Loucy (cell line): Measurements from ENCODE around the gene FAM53B.
A peak's percentile ranks its signal among the peaks of the same experiment; 100 is the strongest.

Experiments used
- H2AFZ ChIP-seq: fragments of 200-600 bp; sonication (generic); 2 replicates; pipeline ENCODE4 v1.6.0; 2016; ENCODE audit warnings: antibody characterized with exemption, mild to moderate bottlenecking, low read length, moderate library complexity
- H3F3A ChIP-seq: fragments of 200-600 bp; 2 replicates; pipeline ENCODE4 v1.6.0; 2016; ENCODE audit warnings: antibody characterized with exemption, low read depth, mild to moderate bottlenecking
- H3K27me3 ChIP-seq: fragments of 200-600 bp; sonication (generic); 2 replicates; pipeline ENCODE4 v1.6.1; 2014; ENCODE audit warnings: low read length, mild to moderate bottlenecking; ENCODE audit not compliant: insufficient read depth, poor library complexity, severe bottlenecking
- H3K36me3 ChIP-seq: fragments of 200-600 bp; sonication (generic); 2 replicates; pipeline ENCODE4 v1.6.1; 2016; ENCODE audit warnings: low read length; ENCODE audit not compliant: insufficient read depth
- H3K4me1 ChIP-seq: fragments of 200-600 bp; sonication (generic); 2 replicates; pipeline ENCODE4 v1.5.1; 2014; ENCODE audit warnings: low read length, mild to moderate bottlenecking; ENCODE audit not compliant: insufficient read depth, poor library complexity, severe bottlenecking
- H3K4me2 ChIP-seq: fragments of 200-600 bp; sonication (generic); 2 replicates; pipeline ENCODE4 v1.6.0; 2014; ENCODE audit warnings: antibody characterized with exemption, low read length, low read depth, mild to moderate bottlenecking; ENCODE audit not compliant: poor library complexity, severe bottlenecking
- H3K4me3 ChIP-seq: fragments of 200-600 bp; sonication (generic); 2 replicates; pipeline ENCODE4 v1.5.1; 2014; ENCODE audit warnings: low read length, mild to moderate bottlenecking, mixed read lengths; ENCODE audit not compliant: poor library complexity, severe bottlenecking
- H3K79me2 ChIP-seq: fragments of 200-600 bp; sonication (generic); 2 replicates; pipeline ENCODE4 v1.6.1; 2014; ENCODE audit warnings: low read length; ENCODE audit not compliant: insufficient read depth
- H3K9ac ChIP-seq: fragments of 200-600 bp; sonication (generic); 2 replicates; pipeline ENCODE4 v1.6.0; 2014; ENCODE audit warnings: mild to moderate bottlenecking, low read depth, low read length, moderate library complexity; ENCODE audit not compliant: poor library complexity, severe bottlenecking
- H3K9me2 ChIP-seq: fragments of 200-600 bp; sonication (generic); replicated peaks from 2 replicates; pipeline ENCODE4 v1.6.1; 2016; ENCODE audit warnings: low read depth, low read length, mixed read lengths
- H3K9me3 ChIP-seq: fragments of 200-600 bp; sonication (generic); 2 replicates; pipeline ENCODE4 v1.6.1; 2014; ENCODE audit warnings: mild to moderate bottlenecking, antibody characterized with exemption, low read length, low read depth; ENCODE audit not compliant: insufficient read depth
- H4K20me1 ChIP-seq: fragments of 200-600 bp; sonication (generic); 2 replicates; pipeline ENCODE4 v1.6.0; 2014; ENCODE audit warnings: antibody characterized with exemption, low read length, mild to moderate bottlenecking; ENCODE audit not compliant: insufficient read depth, poor library complexity, severe bottlenecking
- EZH2phosphoT487 ChIP-seq: fragments of 200-600 bp; IDR thresholded peaks from 2 replicates; pipeline ENCODE4 v1.6.1; 2018; ENCODE audit warnings: antibody characterized with exemption, mild to moderate bottlenecking, moderate library complexity, borderline replicate concordance
- TF ChIP-seq, protein P1 (sequence below): fragments of 200-600 bp; sonication (generic); conservative IDR thresholded peaks from 2 replicates; pipeline ENCODE4 v1.5.1; 2014; ENCODE audit warnings: mild to moderate bottlenecking, antibody characterized with exemption, low read length

The FAM53B gene

DNA sequence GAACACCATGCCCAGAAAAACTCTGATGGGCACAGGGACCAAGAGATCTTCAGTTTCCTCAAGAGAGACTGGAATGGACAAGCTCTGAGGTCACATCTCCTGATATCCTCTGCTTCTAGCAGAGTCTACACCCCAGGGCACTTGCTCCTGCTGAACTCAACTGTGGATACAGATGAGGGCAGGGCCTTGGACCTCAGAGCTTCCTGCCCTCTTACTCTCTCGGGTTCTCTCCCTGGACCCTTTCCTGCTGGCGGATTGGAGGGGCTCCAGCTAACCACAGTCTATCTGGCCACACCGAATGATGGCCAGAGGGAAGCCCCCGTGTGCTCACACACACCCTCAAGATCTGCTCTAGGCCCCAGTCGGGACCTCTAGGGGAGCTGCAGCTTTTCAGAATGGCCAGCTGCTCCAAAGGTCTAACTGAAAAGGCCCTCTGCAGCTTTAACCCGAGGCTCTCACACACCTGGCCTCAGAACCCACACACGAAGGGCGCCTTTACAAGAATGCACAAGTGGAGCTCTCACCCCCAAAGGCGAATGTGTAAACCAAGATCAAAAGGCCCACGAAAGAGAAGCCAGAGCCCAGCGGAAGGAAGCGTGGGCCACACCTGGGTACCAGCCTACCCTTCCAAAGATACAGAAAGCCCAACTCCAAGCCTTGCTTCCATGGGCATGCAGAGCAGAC, 65.5 kb downstream of the FAM53B start:
- H3K9ac ChIP-seq = no peak overlapping the region
- H2AFZ ChIP-seq = no peak overlapping the region
- peaks cover 59% of the 10 kb centered on the region for H3K79me2 ChIP-seq
- peaks cover 4% of the 10 kb centered on the region for H4K20me1 ChIP-seq
- peak overlapping the region; percentile 28 for H3K4me2 ChIP-seq
- H3K4me3 ChIP-seq = no peak overlapping the region
- peaks cover 11% of the 10 kb centered on the region for H3K4me1 ChIP-seq
- H3K27me3 ChIP-seq = no peaks in the 10 kb centered on the region
- no peaks in the 10 kb centered on the region for H3F3A ChIP-seq
- no peaks in the 10 kb centered on the region for H3K9me3 ChIP-seq
- H3K9me2 ChIP-seq = no peaks in the 10 kb centered on the region
- TF ChIP-seq, protein P1, sequence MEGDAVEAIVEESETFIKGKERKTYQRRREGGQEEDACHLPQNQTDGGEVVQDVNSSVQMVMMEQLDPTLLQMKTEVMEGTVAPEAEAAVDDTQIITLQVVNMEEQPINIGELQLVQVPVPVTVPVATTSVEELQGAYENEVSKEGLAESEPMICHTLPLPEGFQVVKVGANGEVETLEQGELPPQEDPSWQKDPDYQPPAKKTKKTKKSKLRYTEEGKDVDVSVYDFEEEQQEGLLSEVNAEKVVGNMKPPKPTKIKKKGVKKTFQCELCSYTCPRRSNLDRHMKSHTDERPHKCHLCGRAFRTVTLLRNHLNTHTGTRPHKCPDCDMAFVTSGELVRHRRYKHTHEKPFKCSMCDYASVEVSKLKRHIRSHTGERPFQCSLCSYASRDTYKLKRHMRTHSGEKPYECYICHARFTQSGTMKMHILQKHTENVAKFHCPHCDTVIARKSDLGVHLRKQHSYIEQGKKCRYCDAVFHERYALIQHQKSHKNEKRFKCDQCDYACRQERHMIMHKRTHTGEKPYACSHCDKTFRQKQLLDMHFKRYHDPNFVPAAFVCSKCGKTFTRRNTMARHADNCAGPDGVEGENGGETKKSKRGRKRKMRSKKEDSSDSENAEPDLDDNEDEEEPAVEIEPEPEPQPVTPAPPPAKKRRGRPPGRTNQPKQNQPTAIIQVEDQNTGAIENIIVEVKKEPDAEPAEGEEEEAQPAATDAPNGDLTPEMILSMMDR = no peak; the same call in 1 of the 2 replicates
- no peak for TF ChIP-seq EZH2phosphoT487
- peaks cover 48% of the 10 kb centered on the region; the same call in 1 of the 2 replicates for H3K36me3 ChIP-seq

DNA sequence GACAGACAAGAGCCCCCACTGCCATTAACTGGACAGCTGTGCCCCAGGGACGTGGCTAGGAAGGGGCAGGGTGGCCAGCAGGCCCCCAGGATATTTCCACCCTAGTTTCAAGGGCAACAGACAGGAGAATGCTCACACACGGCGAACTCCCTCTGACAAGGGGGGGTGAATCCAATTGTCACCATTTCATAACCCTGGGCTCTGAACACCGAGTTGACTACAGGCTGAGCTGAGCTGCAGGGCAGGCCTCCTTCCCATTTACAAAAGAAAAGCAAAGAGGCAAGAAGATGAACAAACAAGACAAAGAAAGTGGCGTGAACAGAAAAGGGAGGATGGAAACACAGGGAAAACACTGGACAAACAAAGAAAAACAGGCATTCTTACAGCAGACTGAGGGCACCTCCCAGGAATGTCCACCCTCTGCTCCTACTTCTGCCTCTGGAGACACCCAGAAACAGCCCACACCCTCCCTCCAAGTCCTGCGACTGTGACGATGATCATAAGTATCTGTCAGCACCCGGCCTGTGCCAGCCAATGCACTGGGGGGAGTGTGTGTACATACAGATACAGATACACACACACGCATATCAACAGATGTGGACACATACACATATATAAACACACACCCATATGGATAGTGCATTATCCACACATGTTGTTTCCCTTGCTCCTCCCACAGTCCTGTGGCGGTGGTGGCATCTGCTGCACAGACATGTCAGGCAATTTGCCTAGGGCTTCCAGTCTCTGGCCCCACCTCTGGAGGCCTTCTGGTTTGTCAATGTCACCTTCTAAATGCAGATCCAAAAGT, 66.2 kb downstream of the FAM53B start:
- Histone ChIP-seq H3K27me3 (no peaks in the 10 kb centered on the region), H3K36me3 (peaks cover 51% of the 10 kb centered on the region; the same call in 1 of the 2 replicates), H3K9me2 (no peaks in the 10 kb centered on the region), H3K4me3 (no peak overlapping the region), H2AFZ (no peak overlapping the region), H3K4me2 (peak overlapping the region; percentile 28), H3K9me3 (no peaks in the 10 kb centered on the region), H3K4me1 (peaks cover 9% of the 10 kb centered on the region), H4K20me1 (peaks cover 7% of the 10 kb centered on the region), H3K79me2 (peaks cover 61% of the 10 kb centered on the region), H3F3A (no peaks in the 10 kb centered on the region), H3K9ac (no peak overlapping the region)
- no peak for TF ChIP-seq EZH2phosphoT487
- TF ChIP-seq, protein P1 = no peak

DNA sequence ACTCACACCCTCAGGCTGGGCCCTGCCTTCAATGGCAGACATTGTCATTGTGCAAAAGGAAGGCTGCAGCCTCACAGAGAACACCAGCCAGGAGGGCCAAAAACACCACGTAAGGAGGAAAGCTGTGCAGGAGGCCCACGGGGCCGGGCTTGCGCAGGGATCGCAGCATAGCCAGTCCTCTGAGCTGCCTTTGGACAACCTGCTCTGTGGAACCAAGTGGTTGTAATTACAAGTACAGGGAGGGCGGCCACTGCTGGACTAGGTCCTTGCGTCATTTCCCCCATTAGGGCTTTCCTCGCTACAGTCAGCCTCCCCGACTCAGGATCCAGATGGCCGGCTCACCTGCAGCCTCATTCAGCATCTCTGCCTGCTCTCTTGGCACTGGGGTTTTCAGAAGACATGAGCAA, 66.9 kb downstream of the FAM53B start:
- Histone ChIP-seq H3K4me3 (no peak overlapping the region), H3K4me2 (no peak overlapping the region), H3K27me3 (no peaks in the 10 kb centered on the region), H3K36me3 (peaks cover 53% of the 10 kb centered on the region; the same call in 1 of the 2 replicates), H3K79me2 (peaks cover 61% of the 10 kb centered on the region), H3K4me1 (peaks cover 9% of the 10 kb centered on the region), H3K9me3 (no peaks in the 10 kb centered on the region), H4K20me1 (peaks cover 7% of the 10 kb centered on the region), H2AFZ (no peak overlapping the region), H3K9ac (no peak overlapping the region), H3F3A (no peaks in the 10 kb centered on the region), H3K9me2 (no peaks in the 10 kb centered on the region)
- TF ChIP-seq, protein P1 = no peak
- no peak for TF ChIP-seq EZH2phosphoT487
